Prostate gland (tissue), 2 donors: ENCODE results near the gene NOP10.

Experiments used
- POLR2A ChIP-seq: fragments of 450-650 bp; IDR thresholded peaks from one replicate; pipeline ENCODE4 v1.6.1; 2016; ENCODE audit warnings: antibody characterized with exemption, mild to moderate bottlenecking
- TF ChIP-seq, protein P1 (sequence below), 4 experiments: fragments of 200-600 bp in 2 of 4; fragments of 450-650 bp in 2 of 4; sonication (generic) in 2 of 4; IDR thresholded peaks; 1 replicate in 3 of 4; 2 replicates in 1 of 4; pipeline ENCODE4 v1.5.1; 2016 to 2019; ENCODE audit warnings: antibody characterized with exemption in 4 of 4, mild to moderate bottlenecking in 2 of 4, moderate library complexity in 2 of 4

DNA sequence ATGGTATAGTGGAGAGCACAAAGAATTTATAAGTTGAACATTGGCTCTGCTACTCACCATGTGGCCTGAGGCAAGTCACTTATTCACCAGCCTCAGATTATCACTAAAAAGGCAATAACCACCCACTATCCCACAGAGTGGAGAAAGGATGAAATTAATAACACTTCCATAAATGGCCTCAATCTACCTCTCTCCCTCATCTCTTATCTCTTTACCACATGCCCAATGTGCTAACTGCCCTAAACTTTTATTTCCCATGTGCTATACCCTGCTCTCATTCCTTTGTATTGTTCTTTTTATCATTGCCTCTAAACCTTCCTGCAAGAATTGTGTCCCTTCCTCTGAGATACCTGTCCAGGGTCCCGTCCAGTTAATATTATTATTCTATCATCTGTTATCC, 31.4 kb downstream of the NOP10 start:
- TF ChIP-seq, protein P1, sequence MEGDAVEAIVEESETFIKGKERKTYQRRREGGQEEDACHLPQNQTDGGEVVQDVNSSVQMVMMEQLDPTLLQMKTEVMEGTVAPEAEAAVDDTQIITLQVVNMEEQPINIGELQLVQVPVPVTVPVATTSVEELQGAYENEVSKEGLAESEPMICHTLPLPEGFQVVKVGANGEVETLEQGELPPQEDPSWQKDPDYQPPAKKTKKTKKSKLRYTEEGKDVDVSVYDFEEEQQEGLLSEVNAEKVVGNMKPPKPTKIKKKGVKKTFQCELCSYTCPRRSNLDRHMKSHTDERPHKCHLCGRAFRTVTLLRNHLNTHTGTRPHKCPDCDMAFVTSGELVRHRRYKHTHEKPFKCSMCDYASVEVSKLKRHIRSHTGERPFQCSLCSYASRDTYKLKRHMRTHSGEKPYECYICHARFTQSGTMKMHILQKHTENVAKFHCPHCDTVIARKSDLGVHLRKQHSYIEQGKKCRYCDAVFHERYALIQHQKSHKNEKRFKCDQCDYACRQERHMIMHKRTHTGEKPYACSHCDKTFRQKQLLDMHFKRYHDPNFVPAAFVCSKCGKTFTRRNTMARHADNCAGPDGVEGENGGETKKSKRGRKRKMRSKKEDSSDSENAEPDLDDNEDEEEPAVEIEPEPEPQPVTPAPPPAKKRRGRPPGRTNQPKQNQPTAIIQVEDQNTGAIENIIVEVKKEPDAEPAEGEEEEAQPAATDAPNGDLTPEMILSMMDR (IDR thresholded peaks at IDR 0.05): no peak
- no peak for TF ChIP-seq POLR2A
